ENCODE data around the gene STK32B.

STK32B gene

DNA sequence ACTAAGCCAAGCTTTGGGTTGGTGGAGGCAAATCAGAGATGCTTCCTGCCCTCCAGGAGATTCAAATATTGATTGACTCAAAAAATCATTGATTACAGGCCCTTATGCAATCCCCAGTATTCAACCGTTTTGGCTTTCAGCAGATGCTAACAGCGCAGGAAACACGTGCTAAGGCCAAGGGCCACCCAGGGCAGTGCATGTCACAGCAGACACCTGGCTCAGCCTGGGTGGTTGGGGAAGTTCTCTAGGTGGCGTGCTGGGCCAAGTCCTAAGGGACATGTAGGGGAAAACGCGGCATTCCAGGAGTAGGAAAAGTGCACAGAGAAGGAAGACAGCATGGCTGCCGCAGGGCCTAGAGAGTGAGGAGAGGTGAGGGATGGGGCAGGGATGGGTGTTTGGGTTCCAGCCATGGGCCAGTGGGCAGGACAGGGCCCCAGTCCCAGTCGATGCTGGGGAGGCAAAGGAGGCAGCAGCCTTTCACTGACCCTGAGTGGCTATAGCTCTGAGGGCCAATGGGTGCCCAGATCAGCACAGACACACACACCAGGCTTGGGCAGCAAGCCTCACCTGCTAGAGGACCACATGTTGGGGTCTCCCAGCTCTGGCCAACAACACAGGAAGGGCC lies 418.0 kb downstream of the STK32B start:
- TF ChIP-seq, protein P1, sequence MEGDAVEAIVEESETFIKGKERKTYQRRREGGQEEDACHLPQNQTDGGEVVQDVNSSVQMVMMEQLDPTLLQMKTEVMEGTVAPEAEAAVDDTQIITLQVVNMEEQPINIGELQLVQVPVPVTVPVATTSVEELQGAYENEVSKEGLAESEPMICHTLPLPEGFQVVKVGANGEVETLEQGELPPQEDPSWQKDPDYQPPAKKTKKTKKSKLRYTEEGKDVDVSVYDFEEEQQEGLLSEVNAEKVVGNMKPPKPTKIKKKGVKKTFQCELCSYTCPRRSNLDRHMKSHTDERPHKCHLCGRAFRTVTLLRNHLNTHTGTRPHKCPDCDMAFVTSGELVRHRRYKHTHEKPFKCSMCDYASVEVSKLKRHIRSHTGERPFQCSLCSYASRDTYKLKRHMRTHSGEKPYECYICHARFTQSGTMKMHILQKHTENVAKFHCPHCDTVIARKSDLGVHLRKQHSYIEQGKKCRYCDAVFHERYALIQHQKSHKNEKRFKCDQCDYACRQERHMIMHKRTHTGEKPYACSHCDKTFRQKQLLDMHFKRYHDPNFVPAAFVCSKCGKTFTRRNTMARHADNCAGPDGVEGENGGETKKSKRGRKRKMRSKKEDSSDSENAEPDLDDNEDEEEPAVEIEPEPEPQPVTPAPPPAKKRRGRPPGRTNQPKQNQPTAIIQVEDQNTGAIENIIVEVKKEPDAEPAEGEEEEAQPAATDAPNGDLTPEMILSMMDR (IDR thresholded peaks at IDR 0.05; ENCODE audit: control extremely low read depth, extremely low read depth, low read depth, missing control alignments) = no peak
- no peak for DNase-seq (ENCODE audit: extremely low spot score)
- ChIA-PET CTCF (no interaction called here), POLR2A (no interaction called here)

DNA sequence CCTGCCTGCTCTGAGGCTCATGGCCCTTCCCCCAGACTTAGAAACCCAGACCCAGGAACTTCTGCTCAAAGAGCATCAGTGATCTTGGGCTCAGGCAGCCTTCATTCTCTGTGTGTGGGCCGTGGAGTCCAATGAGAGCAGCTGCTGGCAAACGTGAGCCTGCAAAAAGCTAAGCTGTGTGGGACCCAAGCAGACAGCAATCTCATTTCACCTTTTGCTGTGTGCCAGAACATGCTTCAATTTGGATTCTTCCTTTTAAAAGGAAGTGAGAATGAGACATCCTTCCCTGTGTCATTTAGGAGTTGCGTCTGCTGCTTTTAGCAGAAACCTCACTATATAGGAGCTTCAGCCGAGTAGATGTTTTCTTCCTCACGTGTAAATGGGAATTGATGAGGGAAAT lies 418.6 kb downstream of the STK32B start:
- POLR2A ChIA-PET = no interaction called here
- CTCF ChIA-PET = no interaction called here
- no peak for DNase-seq (ENCODE audit: extremely low spot score)
- TF ChIP-seq, protein P1 (IDR thresholded peaks at IDR 0.05; ENCODE audit: control extremely low read depth, extremely low read depth, low read depth, missing control alignments) = no peak

DNA sequence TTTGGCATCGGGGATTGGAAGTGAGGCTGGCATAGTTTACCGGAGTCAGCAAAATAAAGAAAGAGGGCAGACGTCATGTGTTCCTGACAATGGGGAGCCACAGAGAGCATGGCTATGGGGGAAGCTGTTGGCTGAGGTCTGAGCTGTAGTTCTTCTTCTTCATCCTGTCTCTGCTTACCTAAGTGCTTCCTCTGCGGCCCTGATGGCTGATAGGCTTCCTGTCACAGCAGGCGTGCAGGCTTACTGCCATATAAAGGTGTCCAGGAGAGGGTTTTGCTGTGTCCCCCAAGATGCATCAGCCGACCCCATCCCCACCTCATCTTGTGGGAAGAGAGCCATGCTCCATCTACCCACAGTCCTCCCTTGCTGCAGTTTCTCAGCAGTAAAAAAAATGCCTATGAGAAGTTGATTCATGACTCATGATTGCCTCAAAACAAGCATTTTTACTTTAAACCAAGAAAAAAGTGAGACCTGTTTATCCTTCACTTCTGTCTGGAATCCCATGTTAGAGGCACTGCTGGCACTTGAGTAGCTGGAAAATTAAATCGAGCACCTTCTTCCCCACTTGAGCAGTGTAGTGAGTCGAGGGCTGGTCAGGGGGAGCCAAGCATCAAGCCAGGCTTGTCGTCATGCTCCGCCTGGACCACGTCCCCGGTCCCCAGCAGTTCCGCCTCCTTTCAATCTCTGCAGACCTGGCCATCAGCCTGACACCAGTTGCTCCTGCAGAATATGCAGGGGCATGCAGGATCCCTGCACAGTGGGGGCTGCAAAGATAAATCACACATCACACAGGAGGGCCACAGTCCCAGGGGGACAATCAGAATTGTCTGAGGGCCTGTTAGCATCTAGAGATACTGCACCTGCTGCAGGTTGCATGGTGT lies 419.3 kb downstream of the STK32B start:
- TF ChIP-seq, protein P1 (IDR thresholded peaks at IDR 0.05; ENCODE audit: control extremely low read depth, extremely low read depth, low read depth, missing control alignments) = no peak
- POLR2A ChIA-PET = no interaction called here
- CTCF ChIA-PET = no interaction called here
- no peak for DNase-seq (ENCODE audit: extremely low spot score)

DNA sequence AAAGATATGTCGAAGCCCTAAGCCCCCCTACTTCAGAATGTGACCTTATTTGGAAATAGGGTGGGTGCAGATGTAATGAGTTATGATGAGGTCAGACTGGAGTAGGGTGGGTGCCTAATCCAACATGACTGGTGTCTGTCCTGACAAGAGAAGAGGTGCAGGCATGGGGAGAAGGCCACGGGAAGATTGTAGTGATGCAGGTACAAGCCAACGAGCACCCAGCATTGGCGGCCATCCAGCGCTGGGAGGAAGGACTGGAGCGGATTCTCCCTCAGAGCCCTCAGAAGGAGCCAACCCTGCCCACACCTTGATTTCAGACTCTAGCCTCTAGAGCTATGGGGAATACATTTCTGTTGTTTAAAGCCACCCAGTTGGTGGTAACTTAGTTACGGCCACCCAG lies 419.9 kb downstream of the STK32B start:
- DNase-seq (ENCODE audit: extremely low spot score) = no peak
- POLR2A ChIA-PET = no interaction called here
- TF ChIP-seq, protein P1 (IDR thresholded peaks at IDR 0.05; ENCODE audit: control extremely low read depth, extremely low read depth, low read depth, missing control alignments) = no peak
- CTCF ChIA-PET = interaction anchor here (1.1 kb wide), 1 partner anchor 12 kb away, joined by 3 read pairs; no protein-coding TSS in a partner anchor

DNA sequence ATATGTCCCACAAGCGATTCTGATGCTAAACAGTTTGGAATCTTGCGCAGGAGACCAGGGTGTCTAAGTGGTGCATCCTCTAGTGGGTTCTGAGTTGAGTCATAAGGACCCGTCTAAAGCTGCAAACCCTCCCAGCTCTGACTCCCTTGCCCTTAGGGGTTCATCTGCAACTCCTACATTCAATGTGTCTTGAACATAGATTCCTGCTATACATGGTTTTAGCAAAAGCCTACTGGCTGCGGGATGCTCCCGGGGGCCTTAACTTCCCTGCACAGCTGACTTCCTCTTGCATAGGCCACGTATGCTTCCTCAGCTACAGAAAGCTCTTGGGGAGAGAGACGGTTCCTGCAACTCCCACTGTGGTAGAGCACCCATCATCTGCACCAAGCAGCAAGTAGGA lies 420.4 kb downstream of the STK32B start:
- DNase-seq (ENCODE audit: extremely low spot score) = no peak
- TF ChIP-seq, protein P1 (IDR thresholded peaks at IDR 0.05; ENCODE audit: control extremely low read depth, extremely low read depth, low read depth, missing control alignments) = no peak
- POLR2A ChIA-PET = no interaction called here
- CTCF ChIA-PET = interaction anchor here (1.1 kb wide), 1 partner anchor 12 kb away, joined by 3 read pairs; no protein-coding TSS in a partner anchor

DNA sequence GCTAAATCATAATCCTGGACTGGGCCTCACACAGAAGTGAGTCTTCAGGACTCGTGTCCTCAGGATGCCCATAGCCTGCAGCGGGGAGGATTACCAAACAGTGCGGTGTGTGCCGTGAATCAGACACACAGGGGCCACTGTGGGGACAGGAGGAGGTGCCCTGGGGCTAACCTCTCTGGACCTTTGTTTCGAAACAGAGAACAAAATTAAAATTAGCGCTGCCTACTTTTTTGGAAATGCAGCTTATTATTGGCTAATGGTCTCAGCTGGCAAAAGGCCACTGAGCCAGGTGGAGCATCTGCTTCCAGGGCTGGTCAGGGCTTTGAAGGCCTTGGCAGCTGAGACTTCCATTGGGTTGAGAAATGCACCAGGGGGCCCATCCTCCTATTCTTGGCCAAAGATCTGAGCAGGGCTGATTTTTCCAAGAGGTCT lies 420.9 kb downstream of the STK32B start:
- POLR2A ChIA-PET = no interaction called here
- CTCF ChIA-PET = interaction anchor here (1.1 kb wide), 1 partner anchor 13 kb away, joined by 3 read pairs; no protein-coding TSS in a partner anchor
- no peak for DNase-seq (ENCODE audit: extremely low spot score)
- TF ChIP-seq, protein P1 (IDR thresholded peaks at IDR 0.05; ENCODE audit: control extremely low read depth, extremely low read depth, low read depth, missing control alignments) = no peak

Measured in GM10248 (cell line).